Neural progenitor cell (in vitro differentiated cells): Measurements from ENCODE around the gene LASP1NB.

Experiments
- CTCF ChIP-seq: fragments of 200-600 bp; sonication (generic); IDR thresholded peaks from 2 replicates; pipeline ENCODE4 v1.5.1; 2017; ENCODE audit warnings: antibody characterized with exemption, mild to moderate bottlenecking
- EZH2 ChIP-seq: fragments of 200-600 bp; sonication (generic); IDR thresholded peaks from 2 replicates; pipeline ENCODE4 v1.6.1; 2017; ENCODE audit warnings: antibody characterized with exemption, mild to moderate bottlenecking, moderate library complexity
- EZH2phosphoT487 ChIP-seq: fragments of 200-600 bp; sonication (generic); IDR thresholded peaks from 2 replicates; pipeline ENCODE4 v1.6.1; 2017; ENCODE audit warnings: antibody characterized with exemption

DNA sequence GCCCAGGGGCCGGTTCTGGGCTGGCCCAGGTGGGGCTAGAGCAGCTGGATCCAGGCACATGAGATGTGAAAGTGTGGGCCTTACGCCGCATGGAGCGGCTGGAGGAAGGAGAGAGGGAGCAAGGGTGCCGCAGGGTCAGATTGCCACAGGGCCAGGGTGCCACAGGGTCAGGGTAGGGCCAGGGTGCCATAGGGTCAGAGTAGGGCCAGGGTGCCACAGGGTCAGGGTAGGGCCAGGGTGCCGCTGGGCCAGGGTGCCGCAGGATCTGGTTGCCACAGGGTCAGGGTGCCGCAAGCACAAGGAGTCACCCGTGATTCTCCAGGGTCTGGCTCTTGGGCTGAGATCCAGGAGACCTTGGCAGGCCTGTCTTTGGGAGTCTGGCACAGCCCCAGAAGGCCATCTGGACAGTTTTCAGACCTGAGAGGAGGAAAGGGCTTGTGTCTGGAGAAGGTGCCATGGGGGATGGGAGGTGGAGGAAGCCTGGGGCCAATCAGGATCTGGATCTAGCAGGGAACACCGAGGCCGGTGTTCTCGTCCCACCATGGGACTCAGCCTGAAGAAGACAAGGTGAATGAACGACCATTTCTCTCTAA is 13.1 kb upstream of the LASP1NB start:
- TF ChIP-seq CTCF, result no peak
- TF ChIP-seq EZH2phosphoT487, result no peak
- TF ChIP-seq EZH2, result no peak
